GM08714 (cell line): ENCODE measurements around the gene FHOD3.
A peak's percentile ranks its signal among the peaks of the same experiment; 100 is the strongest.

Experiments
- H3K4me3 ChIP-seq: fragments of 200-500 bp; sonication (Bioruptor generic); 2 replicates; pipeline ENCODE4 v1.5.1; 2014; ENCODE audit warnings: mild to moderate bottlenecking, low read length, inconsistent platforms
- ZNF274 ChIP-seq: IDR thresholded peaks from 2 replicates; pipeline ENCODE4 v1.6.1; 2012; ENCODE audit warnings: mild to moderate bottlenecking, low read depth, low read length

Gene FHOD3

GRCh38 chr18:36817039-36817438 is 519.5 kb downstream of the FHOD3 start:
- H3K4me3 ChIP-seq: no peak overlapping the region
- no peak for TF ChIP-seq ZNF274

GRCh38 chr18:36818652-36819051 is 521.1 kb downstream of the FHOD3 start:
- H3K4me3 ChIP-seq: no peak overlapping the region
- no peak for TF ChIP-seq ZNF274

GRCh38 chr18:36819621-36820020 is 522.1 kb downstream of the FHOD3 start:
- H3K4me3 ChIP-seq: no peak overlapping the region
- TF ChIP-seq ZNF274: no peak

GRCh38 chr18:36821681-36822080 is 524.2 kb downstream of the FHOD3 start:
- TF ChIP-seq ZNF274: no peak
- H3K4me3 ChIP-seq: no peak overlapping the region

GRCh38 chr18:36825526-36825925 is 528.0 kb downstream of the FHOD3 start:
- H3K4me3 ChIP-seq: no peak overlapping the region
- no peak for TF ChIP-seq ZNF274

GRCh38 chr18:36826556-36826955 is 529.0 kb downstream of the FHOD3 start:
- no peak overlapping the region for H3K4me3 ChIP-seq
- TF ChIP-seq ZNF274: no peak

- H3K4me3 ChIP-seq: peak overlapping the region; percentile 87
- TF ChIP-seq ZNF274: no peak
Observed at GRCh38 chr18:36828157-36828629, 530.7 kb downstream of the FHOD3 start.

- no peak for TF ChIP-seq ZNF274
- H3K4me3 ChIP-seq: peak within 1 kb of the TSS; percentile 87
Observed at GRCh38 chr18:36828630-36829361, 531.3 kb downstream of the FHOD3 start, which contains the start of the genes KIAA1328 and TPGS2. Gene KIAA1328, plus strand, starts transcription at chr18:36829127. Its CDS starts 12 bp downstream, at chr18:36829139. Gene TPGS2, minus strand, starts transcription at chr18:36829002. Its CDS starts 235 bp downstream, at chr18:36828767.
